Measurements from ENCODE around the gene CLDN34.
A peak's percentile ranks its signal among the peaks of the same experiment; 100 is the strongest.

CLDN34 gene

GRCh38 chrX:9983441-9983840 is 16.3 kb downstream of the CLDN34 start:
- DNase-seq = no peak

GRCh38 chrX:9983846-9984245 is 16.7 kb downstream of the CLDN34 start:
- DNase-seq = no peak

- DNase-seq = no peak
Measured at GRCh38 chrX:9988762-9989161, 21.6 kb downstream of the CLDN34 start.

GRCh38 chrX:9992061-9992460 is 24.9 kb downstream of the CLDN34 start:
- no peak for DNase-seq

GRCh38 chrX:9992724-9993123 is 25.6 kb downstream of the CLDN34 start:
- DNase-seq = no peak

GRCh38 chrX:9995855-9996339 is 28.7 kb downstream of the CLDN34 start:
- DNase-seq = no peak

GRCh38 chrX:9997041-9997440 is 29.9 kb downstream of the CLDN34 start:
- no peak for DNase-seq

GRCh38 chrX:9997524-9997923 is 30.4 kb downstream of the CLDN34 start:
- no peak for DNase-seq

GRCh38 chrX:10001496-10001895 is 34.3 kb downstream of the CLDN34 start:
- DNase-seq = no peak

- DNase-seq = no peak
Measured at GRCh38 chrX:10004832-10005475, 37.8 kb downstream of the CLDN34 start.

- no peak for DNase-seq
Measured at GRCh38 chrX:10006086-10006485, 38.9 kb downstream of the CLDN34 start.

GRCh38 chrX:10006770-10007169 is 39.6 kb downstream of the CLDN34 start:
- DNase-seq = no peak

- DNase-seq = no peak
Measured at GRCh38 chrX:10007621-10008020, 40.5 kb downstream of the CLDN34 start.

GRCh38 chrX:10008483-10009056 is 41.4 kb downstream of the CLDN34 start:
- DNase-seq = no peak

GRCh38 chrX:10009741-10010140 is 42.6 kb downstream of the CLDN34 start:
- no peak for DNase-seq

- no peak for DNase-seq
Measured at GRCh38 chrX:10010686-10011085, 43.5 kb downstream of the CLDN34 start.

GRCh38 chrX:10011261-10011931 is 44.2 kb downstream of the CLDN34 start:
- no peak for DNase-seq

GRCh38 chrX:10011991-10012390 is 44.8 kb downstream of the CLDN34 start:
- no peak for DNase-seq

GRCh38 chrX:10014462-10015354 is 47.5 kb downstream of the CLDN34 start:
- peak; percentile 41 for DNase-seq

- no peak for DNase-seq
Measured at GRCh38 chrX:10015355-10015722, 48.2 kb downstream of the CLDN34 start.

GRCh38 chrX:10015723-10016518 is 48.8 kb downstream of the CLDN34 start:
- DNase-seq = no peak

- DNase-seq = no peak
Measured at GRCh38 chrX:10016519-10017132, 49.5 kb downstream of the CLDN34 start.
